HEK293 (cell line): ENCODE data around the gene KRT6A.
A peak's percentile ranks its signal among the peaks of the same experiment; 100 is the strongest.

Experiments used
- CTCF ChIA-PET: fragments of 350-600 bp; formaldehyde crosslinking; extraction: SDS; loops from one replicate; lab custom pipeline; 2021; ENCODE audit warnings: antibody characterized with exemption; lab: Yijun Ruan, JAX
- POLR2A ChIA-PET: fragments of 300-600 bp; formaldehyde crosslinking; extraction: SDS; loops from one replicate; lab custom pipeline; 2020; ENCODE audit warnings: antibody characterized with exemption, inconsistent platforms; lab: Yijun Ruan, JAX
- H3K27ac ChIP-seq: fragments of 200-500 bp; sonication (Bioruptor generic); 2 replicates; pipeline ENCODE4 v1.5.1; 2014; ENCODE audit warnings: low read depth, low read length, control low read depth, inconsistent platforms; ENCODE audit errors: extremely low read depth
- H3K36me3 ChIP-seq, 2 experiments: fragments of 200-500 bp in 1 of 2; sonication (Bioruptor generic) in 1 of 2; 1 replicate in 1 of 2; 2 replicates in 1 of 2; pipeline ENCODE4 v1.5.1; 2014 to 2017; ENCODE audit warnings: inconsistent platforms in 2 of 2, low read length in 2 of 2; ENCODE audit not compliant: control insufficient read depth in 2 of 2, insufficient read depth in 1 of 2
- H3K4me1 ChIP-seq: fragments of 200-500 bp; sonication (Bioruptor generic); 2 replicates; pipeline ENCODE4 v1.5.1; 2014; ENCODE audit warnings: mild to moderate bottlenecking, low read length, inconsistent platforms; ENCODE audit not compliant: control insufficient read depth, insufficient read depth
- H3K4me3 ChIP-seq: 2 replicates; pipeline ENCODE4 v1.5.1; 2011; ENCODE audit warnings: low read depth, mild to moderate bottlenecking, control low read depth, low read length, moderate library complexity
- H3K9me3 ChIP-seq: fragments of 200-500 bp; sonication (Bioruptor generic); 2 replicates; pipeline ENCODE4 v1.5.1; 2014; ENCODE audit warnings: low read depth, low read length, inconsistent platforms; ENCODE audit not compliant: control insufficient read depth, insufficient read depth
- GLIS1 ChIP-seq: fragments of 450-650 bp; formaldehyde crosslinking; IDR thresholded peaks from 2 replicates; pipeline ENCODE4 v1.5.1; 2016; ENCODE audit warnings: missing biosample characterization, missing genetic modification characterization
- PRDM1 ChIP-seq: fragments of 450-650 bp; formaldehyde crosslinking; IDR thresholded peaks from 2 replicates; pipeline ENCODE4; 2016; ENCODE audit warnings: missing biosample characterization, missing genetic modification characterization
- PRDM10 ChIP-seq: fragments of 450-650 bp; formaldehyde crosslinking; IDR thresholded peaks from 2 replicates; pipeline ENCODE4 v1.5.1; 2016; ENCODE audit warnings: missing biosample characterization, missing genetic modification characterization
- SP3 ChIP-seq: fragments of 450-650 bp; formaldehyde crosslinking; IDR thresholded peaks from 2 replicates; pipeline ENCODE4 v1.5.1; 2016; ENCODE audit warnings: missing biosample characterization, missing genetic modification characterization
- YY2 ChIP-seq: fragments of 450-650 bp; formaldehyde crosslinking; IDR thresholded peaks from 2 replicates; pipeline ENCODE4 v1.5.1; 2016; ENCODE audit warnings: missing biosample characterization, missing genetic modification characterization
- ZBTB44 ChIP-seq: fragments of 450-650 bp; IDR thresholded peaks from 2 replicates; pipeline ENCODE4 v1.5.1; 2018; ENCODE audit warnings: missing biosample characterization, mild to moderate bottlenecking, missing genetic modification characterization
- ZBTB48 ChIP-seq: fragments of 450-650 bp; formaldehyde crosslinking; IDR thresholded peaks from 2 replicates; pipeline ENCODE4 v1.5.1; 2016; ENCODE audit warnings: missing biosample characterization, missing genetic modification characterization
- ZEB2 ChIP-seq: fragments of 450-650 bp; formaldehyde crosslinking; IDR thresholded peaks from 2 replicates; pipeline ENCODE4 v1.5.1; 2016; ENCODE audit warnings: missing biosample characterization, missing genetic modification characterization
- ZFP37 ChIP-seq: fragments of 450-650 bp; formaldehyde crosslinking; IDR thresholded peaks from 2 replicates; pipeline ENCODE4 v1.5.1; 2016; ENCODE audit warnings: missing biosample characterization, missing genetic modification characterization
- ZNF112 ChIP-seq: fragments of 450-650 bp; formaldehyde crosslinking; IDR thresholded peaks from 2 replicates; pipeline ENCODE4 v1.5.0; 2017; ENCODE audit warnings: missing biosample characterization, missing genetic modification characterization
- ZNF335 ChIP-seq: fragments of 450-650 bp; formaldehyde crosslinking; conservative IDR thresholded peaks from 2 replicates; pipeline ENCODE4 v1.5.1; 2016; ENCODE audit warnings: missing biosample characterization, missing genetic modification characterization
- ZNF350 ChIP-seq: fragments of 450-650 bp; formaldehyde crosslinking; IDR thresholded peaks from 2 replicates; pipeline ENCODE4 v1.5.0; 2017; ENCODE audit warnings: missing biosample characterization, mild to moderate bottlenecking, missing genetic modification characterization
- ZNF366 ChIP-seq: fragments of 450-650 bp; formaldehyde crosslinking; conservative IDR thresholded peaks from 2 replicates; pipeline ENCODE4 v1.5.1; 2016; ENCODE audit warnings: missing biosample characterization, missing genetic modification characterization
- ZNF548 ChIP-seq: fragments of 450-650 bp; formaldehyde crosslinking; IDR thresholded peaks from 2 replicates; pipeline ENCODE4 v1.5.1; 2016; ENCODE audit warnings: missing biosample characterization, missing genetic modification characterization
- ZNF660 ChIP-seq: fragments of 450-650 bp; IDR thresholded peaks from 2 replicates; pipeline ENCODE4 v1.5.1; 2018; ENCODE audit warnings: missing biosample characterization, mild to moderate bottlenecking, missing genetic modification characterization
- ZNF747 ChIP-seq: fragments of 450-650 bp; formaldehyde crosslinking; IDR thresholded peaks from 2 replicates; pipeline ENCODE4 v1.5.1; 2016; ENCODE audit warnings: missing biosample characterization, missing genetic modification characterization
- ZNF76 ChIP-seq: fragments of 450-650 bp; formaldehyde crosslinking; IDR thresholded peaks from 2 replicates; pipeline ENCODE4; 2016; ENCODE audit warnings: low read depth, missing biosample characterization, missing genetic modification characterization, borderline replicate concordance
- ZNF792 ChIP-seq: fragments of 450-650 bp; formaldehyde crosslinking; IDR thresholded peaks from 2 replicates; pipeline ENCODE4 v1.5.1; 2016; ENCODE audit warnings: missing biosample characterization, missing genetic modification characterization
- TF ChIP-seq, protein P1 (sequence below): fragments of 450-650 bp; formaldehyde crosslinking; conservative IDR thresholded peaks from 2 replicates; pipeline ENCODE4 v1.5.1; 2016; ENCODE audit warnings: low read depth, missing biosample characterization, missing genetic modification characterization
- TF ChIP-seq, protein P2 (sequence below): fragments of 450-650 bp; formaldehyde crosslinking; optimal IDR thresholded peaks from 2 replicates; pipeline ENCODE3; 2016; ENCODE audit warnings: missing biosample characterization, mild to moderate bottlenecking, missing genetic modification characterization

The KRT6A gene

GRCh38 chr12:52539083-52539820, 46.2 kb upstream of the KRT6A start (continued):
- TF ChIP-seq PRDM10 (tag by site-specific recombination) (peak; percentile 20; the same call in 1 of the 2 replicates), ZNF350 (tag by site-specific recombination) (no peak), ZNF335 (tag by site-specific recombination) (0 out of 2 replicates have a peak, but pooled peaks have one; percentile 13), GLIS1 (tag by site-specific recombination) (peak; percentile 34; the same call in 1 of the 2 replicates), ZFP37 (no peak), ZNF112 (tag by site-specific recombination) (no peak), ZBTB48 (tag by site-specific recombination) (peak; percentile 94), PRDM1 (tag by site-specific recombination) (peak; percentile 89), ZEB2 (tag by site-specific recombination) (peak; percentile 76; the same call in 1 of the 2 replicates)

DNA sequence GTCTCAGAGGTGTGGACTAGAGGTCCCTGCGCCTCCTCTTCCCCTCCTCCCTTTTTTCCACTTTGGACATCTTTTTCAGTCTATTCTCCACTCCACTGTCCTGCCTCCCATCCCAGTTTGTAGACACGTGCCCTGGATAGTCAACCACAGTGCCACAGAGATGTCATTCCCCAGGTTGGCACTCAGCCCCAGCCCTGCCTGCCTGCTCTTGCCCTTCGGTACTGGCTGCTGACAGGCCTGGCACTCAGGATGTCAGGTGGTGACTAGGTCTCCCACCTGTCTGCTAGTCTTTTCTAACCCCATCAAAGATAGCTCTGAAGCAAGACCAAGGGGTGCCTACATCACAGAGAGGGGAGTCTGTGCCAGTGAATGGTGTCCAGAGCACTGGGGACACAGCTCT, 44.0 kb upstream of the KRT6A start:
- TF ChIP-seq, protein P1, sequence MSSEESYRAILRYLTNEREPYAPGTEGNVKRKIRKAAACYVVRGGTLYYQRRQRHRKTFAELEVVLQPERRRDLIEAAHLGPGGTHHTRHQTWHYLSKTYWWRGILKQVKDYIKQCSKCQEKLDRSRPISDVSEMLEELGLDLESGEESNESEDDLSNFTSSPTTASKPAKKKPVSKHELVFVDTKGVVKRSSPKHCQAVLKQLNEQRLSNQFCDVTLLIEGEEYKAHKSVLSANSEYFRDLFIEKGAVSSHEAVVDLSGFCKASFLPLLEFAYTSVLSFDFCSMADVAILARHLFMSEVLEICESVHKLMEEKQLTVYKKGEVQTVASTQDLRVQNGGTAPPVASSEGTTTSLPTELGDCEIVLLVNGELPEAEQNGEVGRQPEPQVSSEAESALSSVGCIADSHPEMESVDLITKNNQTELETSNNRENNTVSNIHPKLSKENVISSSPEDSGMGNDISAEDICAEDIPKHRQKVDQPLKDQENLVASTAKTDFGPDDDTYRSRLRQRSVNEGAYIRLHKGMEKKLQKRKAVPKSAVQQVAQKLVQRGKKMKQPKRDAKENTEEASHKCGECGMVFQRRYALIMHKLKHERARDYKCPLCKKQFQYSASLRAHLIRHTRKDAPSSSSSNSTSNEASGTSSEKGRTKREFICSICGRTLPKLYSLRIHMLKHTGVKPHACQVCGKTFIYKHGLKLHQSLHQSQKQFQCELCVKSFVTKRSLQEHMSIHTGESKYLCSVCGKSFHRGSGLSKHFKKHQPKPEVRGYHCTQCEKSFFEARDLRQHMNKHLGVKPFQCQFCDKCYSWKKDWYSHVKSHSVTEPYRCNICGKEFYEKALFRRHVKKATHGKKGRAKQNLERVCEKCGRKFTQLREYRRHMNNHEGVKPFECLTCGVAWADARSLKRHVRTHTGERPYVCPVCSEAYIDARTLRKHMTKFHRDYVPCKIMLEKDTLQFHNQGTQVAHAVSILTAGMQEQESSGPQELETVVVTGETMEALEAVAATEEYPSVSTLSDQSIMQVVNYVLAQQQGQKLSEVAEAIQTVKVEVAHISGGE, result no peak
- TF ChIP-seq, protein P2, sequence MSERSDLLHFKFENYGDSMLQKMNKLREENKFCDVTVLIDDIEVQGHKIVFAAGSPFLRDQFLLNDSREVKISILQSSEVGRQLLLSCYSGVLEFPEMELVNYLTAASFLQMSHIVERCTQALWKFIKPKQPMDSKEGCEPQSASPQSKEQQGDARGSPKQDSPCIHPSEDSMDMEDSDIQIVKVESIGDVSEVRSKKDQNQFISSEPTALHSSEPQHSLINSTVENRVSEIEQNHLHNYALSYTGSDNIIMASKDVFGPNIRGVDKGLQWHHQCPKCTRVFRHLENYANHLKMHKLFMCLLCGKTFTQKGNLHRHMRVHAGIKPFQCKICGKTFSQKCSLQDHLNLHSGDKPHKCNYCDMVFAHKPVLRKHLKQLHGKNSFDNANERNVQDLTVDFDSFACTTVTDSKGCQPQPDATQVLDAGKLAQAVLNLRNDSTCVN, result no peak
- TF ChIP-seq ZNF76 (tag by site-specific recombination), result no peak
- no peak for TF ChIP-seq ZNF792 (tag by site-specific recombination)
- no peak for TF ChIP-seq ZNF747 (tag by site-specific recombination)
- TF ChIP-seq ZNF366 (tag by site-specific recombination), result no peak
- no peak for TF ChIP-seq ZNF660 (tag by site-specific recombination)
- no peak for TF ChIP-seq SP3 (tag by site-specific recombination)
- TF ChIP-seq ZNF548 (tag by site-specific recombination), result no peak
- no peak for TF ChIP-seq ZBTB44 (tag by site-specific recombination)
- no peak for TF ChIP-seq YY2 (tag by site-specific recombination)
- peaks cover 19% of the 10 kb centered on the region for H3K4me1 ChIP-seq
- ChIA-PET POLR2A (no interaction called here), CTCF (interaction anchor here (0.6 to 1.4 kb wide), 4 partner anchors 25 to 918 kb away, joined by 3 to 6 read pairs (median 3); no protein-coding TSS in a partner anchor)
- no peaks in the 10 kb centered on the region for H3K36me3 ChIP-seq
- no peak overlapping the region for H3K27ac ChIP-seq
- no peak overlapping the region for H3K4me3 ChIP-seq
- no peaks in the 10 kb centered on the region for H3K9me3 ChIP-seq
